Gastrocnemius medialis (tissue), 4 donors: Measurements from ENCODE around the gene PCAT7.

Experiments
- POLR2A ChIP-seq, 2 donors: fragments of 450-650 bp; IDR thresholded peaks; one replicate each; pipeline ENCODE4 v1.6.1; 2017; ENCODE audit warnings: antibody characterized with exemption in 2 of 2, mild to moderate bottlenecking in 2 of 2, moderate library complexity in 2 of 2
- TF ChIP-seq, protein P1 (sequence below), 5 experiments: fragments of 450-650 bp in 3 of 5; fragments of 200-600 bp in 2 of 5; sonication (generic) in 2 of 5; IDR thresholded peaks in 4 of 5; conservative IDR thresholded peaks in 1 of 5; 1 replicate in 4 of 5; 2 replicates in 1 of 5; pipeline ENCODE4 v1.5.1; 2016 to 2019; ENCODE audit warnings: antibody characterized with exemption in 5 of 5, mild to moderate bottlenecking in 3 of 5, moderate library complexity in 3 of 5

DNA sequence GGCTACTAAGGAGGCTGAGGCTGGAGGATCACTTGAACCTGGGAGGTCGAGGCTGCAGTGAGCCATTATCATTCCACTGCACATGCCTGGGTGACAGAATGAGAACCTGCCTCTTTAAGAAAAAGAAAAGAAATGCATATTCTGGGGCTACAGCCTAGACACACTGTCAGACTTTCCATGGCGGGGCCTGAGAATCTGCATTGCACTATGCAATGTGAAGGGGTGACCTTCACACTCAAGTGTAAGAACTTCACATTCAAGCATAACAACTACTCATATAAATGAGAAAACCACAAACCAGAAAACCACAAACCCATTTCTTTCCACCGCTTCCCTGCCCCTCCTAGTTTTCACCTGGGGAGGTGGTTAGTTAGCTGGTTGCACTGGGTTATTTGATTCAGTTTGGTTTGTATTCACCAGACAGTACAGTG lies 56.8 kb downstream of the PCAT7 start:
- TF ChIP-seq, protein P1, sequence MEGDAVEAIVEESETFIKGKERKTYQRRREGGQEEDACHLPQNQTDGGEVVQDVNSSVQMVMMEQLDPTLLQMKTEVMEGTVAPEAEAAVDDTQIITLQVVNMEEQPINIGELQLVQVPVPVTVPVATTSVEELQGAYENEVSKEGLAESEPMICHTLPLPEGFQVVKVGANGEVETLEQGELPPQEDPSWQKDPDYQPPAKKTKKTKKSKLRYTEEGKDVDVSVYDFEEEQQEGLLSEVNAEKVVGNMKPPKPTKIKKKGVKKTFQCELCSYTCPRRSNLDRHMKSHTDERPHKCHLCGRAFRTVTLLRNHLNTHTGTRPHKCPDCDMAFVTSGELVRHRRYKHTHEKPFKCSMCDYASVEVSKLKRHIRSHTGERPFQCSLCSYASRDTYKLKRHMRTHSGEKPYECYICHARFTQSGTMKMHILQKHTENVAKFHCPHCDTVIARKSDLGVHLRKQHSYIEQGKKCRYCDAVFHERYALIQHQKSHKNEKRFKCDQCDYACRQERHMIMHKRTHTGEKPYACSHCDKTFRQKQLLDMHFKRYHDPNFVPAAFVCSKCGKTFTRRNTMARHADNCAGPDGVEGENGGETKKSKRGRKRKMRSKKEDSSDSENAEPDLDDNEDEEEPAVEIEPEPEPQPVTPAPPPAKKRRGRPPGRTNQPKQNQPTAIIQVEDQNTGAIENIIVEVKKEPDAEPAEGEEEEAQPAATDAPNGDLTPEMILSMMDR (IDR thresholded peaks at IDR 0.05 in 4 of 5, conservative IDR thresholded peaks at IDR 0.05 in 1 of 5): no peak
- TF ChIP-seq POLR2A (IDR thresholded peaks at IDR 0.05): no peak
